HCEC 1CT (cell line): ENCODE data around the gene IGHMBP2.
"Not testable (repeated sequence)": the region's sequence is repeated elsewhere in the genome, so short reads cannot be mapped to it uniquely, and the experiment has no call there.

ENCODE experiments used
- DNase-seq: peaks from one replicate; pipeline ENCODE4 v3.0.0-alpha.2; 2017

IGHMBP2 gene

DNA sequence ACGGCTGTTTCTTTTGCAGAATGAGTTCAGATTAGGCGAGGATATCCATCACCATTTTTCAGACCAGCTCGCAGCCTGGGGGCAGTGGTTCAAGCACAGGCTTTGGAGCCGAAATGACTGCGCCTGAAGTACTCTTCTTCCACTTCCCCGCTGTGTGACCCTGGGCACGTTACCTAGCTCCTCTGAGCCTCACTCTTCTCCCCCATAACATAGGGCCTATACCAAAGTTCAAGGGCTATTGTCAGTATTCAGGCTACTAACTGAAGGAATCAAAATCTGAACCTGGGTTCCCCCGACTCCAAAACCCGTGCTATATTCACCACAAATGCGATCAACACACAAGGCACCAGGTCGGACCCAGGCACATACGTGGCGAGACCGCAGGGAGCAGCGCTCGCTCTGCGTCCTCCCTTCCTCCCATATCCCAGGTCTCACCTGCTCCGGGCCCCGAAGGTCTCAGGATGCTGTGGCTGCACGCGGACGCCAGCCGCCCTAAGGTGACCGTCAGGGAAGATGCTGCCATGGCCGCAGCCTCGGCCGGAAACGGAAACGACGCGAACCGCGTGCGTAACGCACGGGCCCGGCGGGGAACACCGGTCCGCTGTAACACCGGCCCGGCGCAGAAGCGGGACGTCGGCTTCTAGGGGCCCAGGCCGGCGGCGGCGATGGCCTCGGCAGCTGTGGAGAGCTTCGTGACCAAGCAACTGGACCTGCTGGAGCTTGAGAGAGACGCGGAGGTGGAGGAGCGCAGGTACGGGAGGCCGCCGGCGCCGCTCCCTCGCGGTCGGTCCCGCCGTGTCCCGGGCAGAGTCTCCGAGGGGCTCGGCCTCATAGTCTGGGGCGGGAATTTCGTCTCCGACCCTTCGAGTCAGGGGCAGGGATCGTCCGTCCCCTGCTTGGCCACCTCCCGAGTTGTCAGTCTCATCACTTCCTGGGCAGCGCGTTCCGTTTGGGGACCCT is at the start of gene IGHMBP2, which contains the start of gene MRPL21:
Gene IGHMBP2, plus strand, starts transcription at position 604 of the 960 bp plus-strand sequence. Its CDS starts 62 bp downstream, at position 666.
Gene MRPL21, minus strand, starts transcription at position 545 of the 960 bp plus-strand sequence. Its CDS starts 22 bp downstream, at position 523.
- DNase-seq, result peak; percentile 82

- no peak for DNase-seq
Measured at GRCh38 chr11:68854273-68854958, 49.3 kb upstream of the IGHMBP2 start.

DNA sequence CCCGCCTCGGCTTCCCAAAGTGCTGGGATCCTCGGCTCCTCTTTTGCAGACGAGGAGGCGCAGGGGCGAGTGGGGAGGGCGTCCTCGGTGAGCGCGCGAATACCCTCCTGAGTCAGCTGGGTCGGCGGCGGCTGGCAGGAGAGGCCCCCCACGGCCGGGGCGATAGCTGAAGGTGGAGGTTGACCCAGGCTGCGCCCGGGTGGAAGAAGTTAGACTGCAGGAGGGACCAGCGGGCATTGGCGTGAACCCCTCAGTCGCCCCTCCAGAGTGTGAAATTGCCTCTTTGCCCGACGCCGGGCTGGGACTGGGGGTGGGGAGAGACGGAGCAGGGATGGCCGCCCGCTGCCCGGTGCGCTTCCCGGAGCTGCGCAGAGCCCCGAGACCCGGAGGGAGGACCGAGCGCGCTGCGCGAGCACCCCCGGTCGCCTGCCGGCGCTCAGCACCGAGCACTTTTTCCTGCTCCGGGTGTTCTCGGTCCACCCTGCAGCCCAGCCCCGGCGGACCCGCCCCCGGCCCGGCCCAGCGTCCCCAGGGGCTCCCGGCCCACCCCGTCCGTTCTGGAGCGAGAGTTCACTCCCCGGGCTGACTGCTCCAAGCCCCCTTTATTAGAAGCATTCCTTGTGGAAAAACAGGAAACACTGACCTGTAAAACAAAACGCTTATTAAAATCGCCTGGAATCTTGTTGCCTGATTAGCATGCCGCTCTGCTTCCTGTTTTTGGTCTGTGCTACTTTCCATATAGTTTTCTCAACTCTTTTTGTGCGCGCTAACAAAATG is 48.3 kb upstream of the IGHMBP2 start:
- DNase-seq, result no peak

GRCh38 chr11:68856425-68857030 is 47.2 kb upstream of the IGHMBP2 start:
- DNase-seq, result not testable (repeated sequence)

- no peak for DNase-seq
Measured at GRCh38 chr11:68857037-68857586, 46.6 kb upstream of the IGHMBP2 start.

DNA sequence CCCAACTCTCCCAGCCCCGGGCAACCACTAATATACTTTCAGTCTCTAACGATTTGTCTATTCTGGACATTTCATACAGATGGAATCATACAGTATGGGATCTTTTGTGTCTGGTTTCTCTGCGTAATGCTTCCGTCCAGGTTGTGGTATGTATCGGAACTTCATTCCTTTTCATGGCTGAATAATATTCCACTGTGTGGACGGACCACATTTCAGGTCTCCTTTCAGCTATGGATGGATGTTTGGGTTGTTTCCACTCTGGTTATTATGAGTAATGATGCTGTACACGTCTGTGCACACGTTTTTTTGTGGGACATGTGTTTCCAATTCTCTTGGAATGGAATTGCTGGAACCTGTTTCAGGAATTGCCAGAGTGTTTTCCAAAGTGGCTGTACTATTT is 44.6 kb upstream of the IGHMBP2 start:
- DNase-seq, result no peak

- DNase-seq, result no peak
Measured at GRCh38 chr11:68862421-68862820, 41.3 kb upstream of the IGHMBP2 start.

DNA sequence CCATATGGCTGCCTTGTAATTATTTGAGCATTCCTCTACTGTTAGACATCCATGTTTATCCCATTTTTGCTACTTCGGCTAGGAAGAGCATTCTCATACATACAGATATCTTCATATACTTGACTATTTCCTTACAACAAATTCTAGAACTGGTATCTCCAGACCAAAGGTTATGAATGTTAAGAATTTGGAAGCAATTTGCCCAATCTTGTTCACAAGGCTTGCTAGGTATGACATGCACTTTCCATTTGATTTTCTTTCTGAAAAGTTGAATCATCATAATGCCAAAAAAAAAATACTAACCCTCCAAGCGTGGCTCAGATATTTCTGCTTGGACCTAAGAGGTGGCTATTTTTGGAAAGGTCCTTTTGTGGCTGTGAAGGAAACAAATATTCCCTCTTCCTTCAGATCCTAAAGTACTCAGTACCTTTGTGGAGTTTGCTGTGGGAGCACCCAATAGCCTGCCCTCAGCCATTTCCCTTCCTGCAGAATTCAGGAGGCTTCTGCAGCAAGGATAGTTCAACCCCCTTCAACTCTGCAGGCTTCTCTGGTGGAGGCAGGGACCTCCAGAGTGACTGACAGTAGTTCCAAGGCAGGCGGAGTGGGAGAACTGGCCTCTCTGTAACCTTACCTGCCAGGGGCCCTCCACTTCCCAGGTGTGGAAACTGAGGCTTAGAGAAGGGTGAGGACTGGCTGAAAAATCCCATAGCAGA is 40.0 kb upstream of the IGHMBP2 start:
- DNase-seq, result no peak

DNA sequence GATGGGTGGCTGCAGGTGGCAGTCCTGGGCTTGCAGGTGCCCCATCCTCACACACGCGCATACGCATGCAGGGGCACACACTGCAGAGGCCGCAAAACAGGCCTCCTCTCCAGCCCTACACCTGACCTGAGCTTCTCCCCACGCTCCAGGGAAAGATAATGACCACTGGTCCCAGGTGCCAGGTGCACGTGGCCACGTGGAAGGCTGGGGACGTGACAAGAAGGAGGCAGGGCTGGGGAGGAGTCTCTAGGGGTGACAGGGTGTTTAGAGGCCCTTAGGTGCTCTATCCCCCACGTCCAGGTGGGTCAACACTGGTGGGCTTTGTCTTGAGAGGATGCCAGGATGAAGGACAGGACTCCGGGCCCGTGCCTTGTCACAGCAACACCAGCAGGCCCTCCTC is 38.5 kb upstream of the IGHMBP2 start:
- DNase-seq, result no peak

DNA sequence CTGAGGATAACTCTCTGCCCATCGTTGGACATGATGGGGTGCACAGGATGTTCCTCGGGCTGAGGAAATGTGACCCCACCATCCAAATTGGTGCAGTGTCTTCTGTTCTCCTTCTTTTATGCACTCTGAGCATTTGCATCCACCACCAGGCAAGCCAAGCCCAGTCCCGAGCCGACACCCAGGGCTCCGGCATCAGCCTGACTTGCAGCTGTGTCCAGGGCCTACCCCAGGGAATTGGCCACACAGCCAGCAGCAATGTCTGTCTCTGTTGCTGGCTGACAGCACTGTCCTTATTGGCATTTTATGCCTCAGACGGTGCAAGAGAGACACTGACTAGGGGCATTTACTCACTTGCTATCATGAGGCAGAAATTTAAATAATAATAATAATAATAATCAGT is 36.6 kb upstream of the IGHMBP2 start:
- DNase-seq, result no peak

DNA sequence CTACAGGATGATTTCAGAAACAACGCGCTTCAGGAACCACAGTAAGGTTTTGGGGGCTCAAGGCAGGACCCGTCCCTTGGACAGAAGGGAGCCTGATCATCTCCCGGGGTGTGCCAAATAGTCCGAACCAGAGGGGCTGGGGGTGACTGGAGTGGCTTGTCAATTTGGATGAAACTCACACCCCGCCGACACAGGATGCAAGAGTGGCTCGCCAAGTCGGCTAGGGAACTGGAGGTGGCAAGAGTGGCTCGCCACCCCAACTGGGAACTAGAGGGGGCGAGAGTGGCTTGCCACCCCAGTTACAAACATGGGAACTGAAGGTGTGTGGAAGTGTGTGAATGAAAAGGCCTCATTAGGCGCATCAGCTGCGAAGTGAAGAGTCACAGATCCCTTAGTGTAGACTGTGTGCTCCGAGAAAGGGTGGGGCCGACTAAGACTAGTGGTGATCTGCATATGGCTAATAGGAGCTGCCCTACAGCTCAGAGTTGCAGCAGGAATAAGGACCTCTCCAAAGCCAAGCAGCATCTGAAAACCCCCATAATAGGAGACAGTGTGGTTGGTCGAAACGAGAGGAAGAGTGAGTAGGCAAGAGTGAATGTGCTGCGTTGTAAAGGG is 35.4 kb upstream of the IGHMBP2 start:
- DNase-seq, result no peak

- no peak for DNase-seq
Measured at GRCh38 chr11:68870470-68870869, 33.2 kb upstream of the IGHMBP2 start.

DNA sequence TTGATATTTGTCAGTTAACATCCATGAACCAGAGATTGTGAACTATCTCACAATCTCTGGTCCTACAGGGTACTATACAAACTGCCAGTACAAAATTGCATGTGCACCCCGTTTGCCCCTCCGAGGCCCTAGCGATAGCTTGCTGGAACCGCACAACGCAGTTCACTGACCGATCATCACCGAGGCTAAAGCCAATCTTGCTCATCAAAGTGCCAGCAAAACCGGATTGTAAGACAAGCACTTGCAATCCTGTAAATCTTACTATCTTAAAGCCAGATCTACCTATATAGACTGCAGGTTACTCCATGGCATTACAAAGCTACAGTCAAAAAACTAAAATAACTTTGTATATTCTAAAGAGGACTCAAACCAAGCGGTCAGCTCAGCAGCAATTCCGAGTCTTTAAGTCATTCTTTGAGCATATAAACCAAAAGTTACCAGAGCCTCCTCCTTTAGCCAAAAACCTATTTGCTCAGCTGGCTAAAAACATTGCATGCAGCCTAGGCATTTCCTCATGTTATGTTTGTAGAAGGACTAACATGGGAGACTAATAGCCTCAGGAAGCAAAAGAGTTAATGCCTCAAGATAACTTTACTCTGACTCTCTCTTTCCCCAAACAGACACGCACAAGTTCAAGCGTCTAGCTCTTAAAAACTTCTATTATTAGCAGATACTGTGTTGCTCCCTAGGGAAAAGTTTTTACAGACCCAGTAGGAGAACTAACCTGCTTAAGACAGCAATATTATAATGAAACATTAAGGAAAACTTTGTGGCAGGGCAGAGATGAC is 31.3 kb upstream of the IGHMBP2 start:
- DNase-seq, result no peak

DNA sequence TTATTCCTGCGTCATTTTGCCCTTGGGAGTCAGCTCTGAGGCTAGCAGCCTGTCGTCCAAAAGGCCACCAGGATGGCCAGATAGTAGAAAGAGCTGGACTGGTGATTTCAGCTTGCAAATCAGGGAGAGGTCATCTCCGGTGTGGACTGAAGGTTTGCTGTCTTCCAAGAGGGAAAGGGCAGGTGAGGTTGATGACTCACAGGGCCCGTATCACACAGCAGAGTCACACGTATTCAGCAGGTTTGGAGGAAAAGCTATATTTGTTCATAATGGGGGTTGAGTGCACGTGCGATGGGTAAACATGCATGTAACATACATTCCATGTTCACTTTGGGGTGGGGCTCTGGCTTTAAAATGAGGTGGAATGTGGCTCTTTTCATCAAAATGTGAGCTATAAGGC is 25.7 kb upstream of the IGHMBP2 start:
- DNase-seq, result no peak

- no peak for DNase-seq
Measured at GRCh38 chr11:68880851-68881250, 22.8 kb upstream of the IGHMBP2 start.

DNA sequence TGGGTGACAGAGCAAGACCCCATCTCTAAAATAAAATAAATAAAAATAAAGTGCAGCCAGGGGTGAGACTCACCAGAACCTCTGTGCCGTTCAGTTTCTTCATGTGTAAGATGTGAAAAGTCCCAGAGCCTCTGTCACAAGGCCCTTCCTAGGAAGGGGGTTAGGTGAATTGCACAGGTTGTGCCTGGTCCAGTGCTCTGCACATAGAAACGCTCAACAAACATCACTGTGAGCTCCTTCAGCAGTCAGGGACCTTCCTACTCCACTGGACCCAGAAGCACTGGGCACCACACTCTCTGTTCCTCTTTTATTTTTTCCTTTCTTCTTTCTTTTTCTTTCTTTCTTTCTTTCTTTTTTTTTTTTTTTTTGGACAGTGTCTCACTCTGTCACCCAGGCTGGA is 22.4 kb upstream of the IGHMBP2 start:
- DNase-seq, result no peak

DNA sequence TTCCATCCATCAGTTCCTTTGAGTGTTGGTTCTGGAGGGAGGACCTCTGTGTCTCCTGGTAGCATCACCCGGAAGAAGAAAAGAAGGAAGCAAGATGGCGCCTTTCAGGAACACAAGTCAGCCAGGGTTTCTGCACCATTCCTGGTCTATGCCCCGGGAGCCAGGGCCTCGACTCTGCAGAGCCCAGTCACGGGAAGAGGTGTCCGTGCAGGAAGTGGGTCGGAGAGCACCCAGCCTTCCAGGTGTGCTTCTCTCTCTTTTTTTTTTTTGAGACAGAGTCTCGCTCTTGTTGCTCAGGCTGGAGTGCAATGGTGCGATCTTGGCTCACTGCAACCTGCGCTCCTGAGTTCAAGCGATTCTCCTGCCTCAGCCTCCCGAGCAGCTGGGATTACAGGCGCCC is 21.3 kb upstream of the IGHMBP2 start:
- no peak for DNase-seq

GRCh38 chr11:68884827-68885226 is 18.9 kb upstream of the IGHMBP2 start:
- not testable (repeated sequence) for DNase-seq

DNA sequence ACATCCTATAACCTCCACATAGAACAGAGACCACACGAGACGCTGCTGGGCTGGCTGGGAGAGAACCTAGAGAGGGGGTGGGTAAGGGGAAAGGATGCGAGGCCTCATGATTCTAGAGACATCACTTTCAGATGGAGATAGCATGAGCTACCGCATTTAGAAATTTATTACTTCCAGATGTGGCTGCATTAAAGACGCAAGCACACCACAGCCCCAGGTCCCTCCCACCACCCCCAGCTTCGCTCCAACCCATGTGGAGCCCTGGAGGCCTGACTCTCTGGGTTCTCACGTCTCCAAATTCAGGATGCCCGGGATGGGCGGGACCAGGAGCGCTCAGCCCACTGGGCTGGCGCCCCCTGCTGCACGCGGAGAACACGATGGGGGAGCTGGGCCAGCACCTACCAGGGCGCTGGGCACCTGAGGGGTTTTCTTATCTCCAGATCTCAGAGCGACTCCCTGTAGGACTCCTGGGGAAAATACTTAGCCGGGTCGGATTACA is 13.7 kb upstream of the IGHMBP2 start:
- DNase-seq, result peak; percentile 47
